GM11168 (cell line): ENCODE measurements around the gene RWDD4.

Experiments
- in situ Hi-C: fragments of 300-500 bp; cut with MboI; formaldehyde crosslinking; loops from one replicate; pipeline ENCODE4 v1.12.0; 2022; ENCODE audit warnings: low sequenced_read_pairs; ENCODE audit not compliant: unreplicated experiment

RWDD4 gene

DNA sequence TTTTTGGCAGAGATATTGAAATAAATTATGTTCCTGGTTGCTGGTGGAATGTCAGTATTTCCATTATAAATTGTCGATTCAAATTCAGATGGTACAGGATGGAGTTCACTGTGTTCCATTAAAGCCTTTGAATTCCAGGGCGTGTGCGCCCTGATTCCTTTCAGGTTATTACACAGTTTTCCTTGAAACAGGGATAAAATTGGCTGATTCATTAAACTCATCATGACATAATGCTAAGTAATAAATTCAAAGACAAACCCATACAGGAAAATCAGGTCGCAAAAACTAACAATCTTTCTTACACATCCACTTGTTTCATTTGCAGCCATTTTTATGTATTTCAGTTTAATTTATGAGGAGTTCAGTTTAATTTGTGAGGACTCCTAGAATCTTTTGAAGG lies 51.1 kb downstream of the RWDD4 start:
- in situ Hi-C loops, result no loop called here

DNA sequence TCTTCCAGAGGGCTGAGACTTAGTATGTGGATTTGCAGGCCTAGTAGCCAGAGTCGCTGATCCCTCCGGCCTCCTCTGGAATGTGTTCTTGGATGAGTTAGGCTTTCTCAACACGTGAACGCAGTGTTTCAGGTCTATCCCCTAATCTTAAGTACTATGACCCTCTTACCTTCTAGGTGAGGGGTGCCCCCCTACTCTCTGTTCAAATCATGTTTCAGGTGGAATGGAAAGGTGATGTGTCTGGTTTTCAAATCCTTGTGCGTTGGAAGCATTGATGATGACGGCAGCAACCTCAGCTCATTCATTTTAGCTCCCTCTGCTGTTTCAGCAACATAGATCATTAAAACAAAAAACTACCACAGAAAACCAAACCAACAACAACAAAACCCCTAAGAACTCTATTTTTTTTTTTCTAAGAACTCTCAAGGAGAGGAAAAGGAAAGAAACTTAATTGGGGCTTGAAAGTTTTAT lies 56.4 kb downstream of the RWDD4 start:
- in situ Hi-C loops, result no loop called here

DNA sequence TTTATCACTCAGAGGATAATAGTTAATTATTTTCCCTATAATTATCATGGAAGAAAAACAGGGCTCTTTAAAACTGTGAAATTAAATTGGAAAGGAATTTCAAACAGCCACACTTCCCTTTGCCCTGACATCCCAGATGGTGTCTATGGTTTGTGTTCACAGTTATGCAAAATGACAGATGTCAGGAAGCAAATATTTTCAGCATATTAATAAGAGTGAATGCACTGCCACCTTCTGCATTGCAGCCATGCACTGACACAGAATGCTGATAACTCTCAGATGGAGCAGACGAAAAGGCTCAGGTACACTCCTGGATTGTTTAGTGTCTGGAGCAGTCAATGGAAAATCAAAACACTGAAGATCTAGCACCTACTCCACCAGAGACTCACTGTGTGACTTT lies 57.6 kb downstream of the RWDD4 start:
- in situ Hi-C loops, result no loop called here

DNA sequence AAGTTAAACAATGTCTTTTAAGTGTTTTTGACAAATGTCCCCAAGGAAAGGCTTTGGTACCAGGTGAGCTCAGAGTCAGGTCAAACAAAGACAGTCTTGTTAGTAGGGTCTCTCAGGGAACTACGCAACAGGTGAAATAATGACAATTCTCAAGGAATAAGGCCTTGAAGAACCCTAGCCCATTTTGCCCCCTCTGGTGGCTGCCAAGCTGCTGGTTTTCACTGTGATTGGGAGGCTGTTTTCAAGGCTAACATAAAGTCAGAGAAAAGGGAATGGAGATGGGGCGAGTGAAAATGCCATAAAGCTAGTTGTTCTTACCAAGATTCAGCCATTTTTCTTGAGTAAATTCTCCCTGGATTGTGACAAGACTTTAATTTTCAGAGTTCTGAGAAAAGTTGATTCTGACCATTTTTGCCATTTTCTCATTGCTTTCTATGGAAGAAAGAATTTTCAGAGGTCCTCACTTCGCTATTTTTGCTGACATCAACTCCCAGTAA lies 58.7 kb downstream of the RWDD4 start:
- in situ Hi-C loops, result no loop called here

DNA sequence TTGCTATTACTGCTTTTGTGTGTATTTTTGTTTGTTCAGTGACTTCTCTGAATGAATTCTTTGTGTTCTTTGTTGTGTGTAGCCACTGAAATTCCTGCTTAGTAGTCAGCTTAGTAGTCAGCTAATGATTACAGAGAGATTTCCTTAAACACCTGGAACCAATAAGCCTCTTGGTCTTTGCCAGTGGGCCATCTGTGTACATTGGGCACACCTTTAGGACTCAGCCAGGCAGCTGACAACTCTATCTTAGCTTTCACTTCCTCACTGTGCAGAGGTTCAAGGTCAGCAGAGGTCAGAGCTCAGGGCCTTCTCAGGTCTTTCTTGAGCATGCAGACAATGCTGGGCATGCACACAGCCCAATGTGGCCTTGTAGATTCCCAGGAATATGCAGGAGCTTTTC lies 59.3 kb downstream of the RWDD4 start:
- in situ Hi-C loops, result no loop called here

DNA sequence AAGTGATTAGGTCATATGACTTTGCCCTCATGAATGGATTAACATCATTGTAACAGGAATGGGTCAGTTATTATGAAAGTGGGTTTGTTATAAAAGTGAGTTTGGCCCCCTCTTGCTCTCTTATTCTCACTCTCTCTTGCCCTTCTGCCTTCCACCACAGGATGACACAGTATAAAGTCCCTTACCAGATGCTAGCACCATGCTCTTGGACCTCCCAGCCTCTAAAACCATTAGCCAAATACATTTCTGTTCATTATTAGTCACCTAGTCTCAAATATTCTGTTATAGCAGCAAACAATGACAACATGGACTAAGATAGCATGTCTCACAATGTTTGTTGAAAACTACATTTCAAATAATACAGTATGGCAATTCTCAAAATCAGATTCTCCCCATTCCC lies 59.7 kb downstream of the RWDD4 start:
- in situ Hi-C loops, result no loop called here

DNA sequence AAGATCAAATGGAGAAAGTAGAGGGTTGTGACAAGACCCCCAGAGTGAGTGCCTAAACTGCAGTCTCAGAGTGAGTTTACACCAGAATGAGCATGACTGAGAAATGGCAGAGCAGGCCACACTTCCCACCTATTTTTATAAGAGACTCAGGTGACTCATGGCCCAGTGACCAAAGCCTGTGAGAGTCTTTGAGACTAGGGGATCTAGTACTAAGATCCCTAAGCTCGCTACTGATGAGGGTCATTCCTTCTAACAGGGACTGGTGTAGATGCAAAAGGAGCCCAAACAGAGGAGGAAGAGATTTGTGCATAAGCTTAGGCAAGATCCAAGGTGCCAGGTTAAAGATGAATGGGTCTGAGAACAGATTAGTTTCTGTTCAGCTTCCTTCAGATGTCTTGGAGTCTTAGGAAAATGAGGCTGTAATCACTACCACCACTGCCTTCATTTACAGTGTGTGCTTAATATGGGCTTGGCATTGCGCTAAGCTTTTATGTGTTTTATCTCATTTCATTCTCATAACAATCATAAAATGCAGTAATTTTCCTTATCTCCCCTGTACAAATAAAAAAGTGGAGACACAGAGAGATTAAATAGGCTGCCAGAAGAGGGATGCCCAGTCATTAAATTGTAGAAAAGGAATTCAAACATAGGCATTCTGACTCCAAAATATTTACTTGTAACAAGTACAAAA lies 62.8 kb downstream of the RWDD4 start:
- in situ Hi-C loops, result no loop called here

DNA sequence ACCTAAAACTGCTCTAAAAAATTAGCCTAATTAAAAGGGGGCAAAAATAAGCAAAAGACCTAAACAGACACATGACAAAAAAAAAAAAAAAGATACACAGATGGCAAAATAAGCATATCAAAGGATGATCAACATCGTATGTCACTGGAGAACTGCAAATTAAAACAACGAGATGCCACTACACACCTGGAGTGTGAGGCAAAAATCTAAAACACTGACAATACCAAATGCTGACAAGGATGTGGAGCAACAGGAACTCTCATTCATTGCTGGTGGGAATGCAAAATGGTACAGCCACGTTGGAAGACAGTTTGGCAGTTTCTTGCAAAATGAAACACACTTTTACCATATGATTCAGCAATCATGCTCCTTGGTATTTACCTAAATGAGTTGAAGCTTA lies 64.2 kb downstream of the RWDD4 start:
- in situ Hi-C loops, result no loop called here

DNA sequence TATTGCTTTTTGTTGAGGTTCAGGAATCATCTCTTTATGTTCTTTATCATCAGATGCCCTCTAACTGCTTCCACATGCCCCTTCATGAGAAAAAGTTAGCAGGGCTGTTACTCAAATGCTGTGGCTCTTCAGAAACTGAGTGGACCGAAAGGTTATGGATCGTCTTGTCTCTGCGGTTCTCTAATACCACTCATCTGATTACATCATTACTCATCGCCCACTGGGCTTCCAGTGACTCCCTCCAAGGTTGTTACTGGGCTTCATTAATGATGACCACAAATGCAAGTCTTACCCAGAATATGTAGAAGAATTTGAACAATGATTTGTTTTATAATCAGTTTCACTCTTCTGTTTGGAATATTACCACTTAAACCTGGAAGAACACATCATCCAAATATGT lies 67.7 kb downstream of the RWDD4 start:
- in situ Hi-C loops, result no loop called here
